Astrocyte of the spinal cord (primary cell): ENCODE data around the gene RASSF7.

Experiments used
- DNase-seq: peaks from one replicate; pipeline ENCODE4 v3.0.0; 2011; ENCODE audit warnings: low read depth, low spot score
- H3K4me3 ChIP-seq: 2 replicates; pipeline ENCODE4 v1.5.1; 2011; ENCODE audit warnings: low read depth, mild to moderate bottlenecking, low read length, moderate library complexity
- CTCF ChIP-seq: IDR thresholded peaks from 2 replicates; pipeline ENCODE4 v1.5.1; 2012; ENCODE audit warnings: low read depth, mild to moderate bottlenecking, low read length, inconsistent platforms
- in situ Hi-C: cut with HindIII; loops from 2 replicates; pipeline ENCODE4 v1.10.0; 2017; ENCODE audit warnings: low sequenced_read_pairs

The RASSF7 gene

GRCh38 chr11:551131-551530, 9.6 kb upstream of the RASSF7 start:
- in situ Hi-C loops = no loop called here
- no peak overlapping the region for H3K4me3 ChIP-seq
- no peak for DNase-seq

GRCh38 chr11:551596-551995, 9.2 kb upstream of the RASSF7 start:
- no peak overlapping the region for H3K4me3 ChIP-seq
- in situ Hi-C loops = no loop called here
- DNase-seq = no peak
- TF ChIP-seq CTCF = no peak

More at GRCh38 chr11:551131-551530, 9.6 kb upstream of the RASSF7 start:
- no peak for TF ChIP-seq CTCF

- no peak overlapping the region for H3K4me3 ChIP-seq
- in situ Hi-C loops = no loop called here
- DNase-seq = no peak
- TF ChIP-seq CTCF = no peak
Observed at GRCh38 chr11:553083-553987, 7.4 kb upstream of the RASSF7 start.

- H3K4me3 ChIP-seq = no peak overlapping the region
- TF ChIP-seq CTCF = no peak
- in situ Hi-C loops = no loop called here
- no peak for DNase-seq
Observed at GRCh38 chr11:553988-554340, 6.8 kb upstream of the RASSF7 start.

GRCh38 chr11:554428-555226, 6.1 kb upstream of the RASSF7 start:
- no peak overlapping the region for H3K4me3 ChIP-seq
- TF ChIP-seq CTCF = peak; percentile 60
- in situ Hi-C loops = no loop called here
- DNase-seq = peak; percentile 24

GRCh38 chr11:555227-555779, 5.5 kb upstream of the RASSF7 start:
- H3K4me3 ChIP-seq = no peak overlapping the region
- in situ Hi-C loops = no loop called here
- no peak for DNase-seq
- no peak for TF ChIP-seq CTCF
